Measurements from ENCODE around the gene BHLHE23. TPM values are rescaled to one million over a fixed set of nuclear protein-coding genes. Genes with fewer than 3 reads are reported as not detected.

The BHLHE23 gene
- total RNA-seq, 2 donors from 2014 or later: not detected

GRCh38 chr20:62972845-62973745, 33.7 kb downstream of the BHLHE23 start:
- peak overlapping the region; percentile 24 for H3K4me3 ChIP-seq
- H3K4me1 ChIP-seq: no peaks in the 10 kb centered on the region
- intact Hi-C loops (cut with DNase I): loop anchor here (2.0 kb wide), 1 partner anchor 36 kb away; no protein-coding TSS in a partner anchor
- no peaks in the 10 kb centered on the region for H3K36me3 ChIP-seq
- no peak overlapping the region for H3K27ac ChIP-seq
- H3K9me3 ChIP-seq: no peaks in the 10 kb centered on the region
- TF ChIP-seq, protein P1, sequence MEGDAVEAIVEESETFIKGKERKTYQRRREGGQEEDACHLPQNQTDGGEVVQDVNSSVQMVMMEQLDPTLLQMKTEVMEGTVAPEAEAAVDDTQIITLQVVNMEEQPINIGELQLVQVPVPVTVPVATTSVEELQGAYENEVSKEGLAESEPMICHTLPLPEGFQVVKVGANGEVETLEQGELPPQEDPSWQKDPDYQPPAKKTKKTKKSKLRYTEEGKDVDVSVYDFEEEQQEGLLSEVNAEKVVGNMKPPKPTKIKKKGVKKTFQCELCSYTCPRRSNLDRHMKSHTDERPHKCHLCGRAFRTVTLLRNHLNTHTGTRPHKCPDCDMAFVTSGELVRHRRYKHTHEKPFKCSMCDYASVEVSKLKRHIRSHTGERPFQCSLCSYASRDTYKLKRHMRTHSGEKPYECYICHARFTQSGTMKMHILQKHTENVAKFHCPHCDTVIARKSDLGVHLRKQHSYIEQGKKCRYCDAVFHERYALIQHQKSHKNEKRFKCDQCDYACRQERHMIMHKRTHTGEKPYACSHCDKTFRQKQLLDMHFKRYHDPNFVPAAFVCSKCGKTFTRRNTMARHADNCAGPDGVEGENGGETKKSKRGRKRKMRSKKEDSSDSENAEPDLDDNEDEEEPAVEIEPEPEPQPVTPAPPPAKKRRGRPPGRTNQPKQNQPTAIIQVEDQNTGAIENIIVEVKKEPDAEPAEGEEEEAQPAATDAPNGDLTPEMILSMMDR (IDR thresholded peaks at IDR 0.05): no peak
- no peak for DNase-seq
- H3K9ac ChIP-seq (ENCODE audit: low read depth in 2 of 2, low read length in 2 of 2): peak overlapping the region in 1 of 2 donors; percentile 12
- peaks cover 37% of the 10 kb centered on the region for H3K27me3 ChIP-seq

GRCh38 chr20:62971950-62972844, 34.6 kb downstream of the BHLHE23 start:
- no peaks in the 10 kb centered on the region for H3K9me3 ChIP-seq
- intact Hi-C loops (cut with DNase I): loop anchor here (2.0 kb wide), 1 partner anchor 37 kb away; no protein-coding TSS in a partner anchor
- H3K9ac ChIP-seq (ENCODE audit: low read depth in 2 of 2, low read length in 2 of 2): peak overlapping the region in 1 of 2 donors; percentile 12
- H3K4me3 ChIP-seq: peak overlapping the region; percentile 24
- H3K27ac ChIP-seq: no peak overlapping the region
- no peaks in the 10 kb centered on the region for H3K36me3 ChIP-seq
- peak; percentile 85 for DNase-seq
- TF ChIP-seq, protein P1 (IDR thresholded peaks at IDR 0.05): peak; percentile 84
- no peaks in the 10 kb centered on the region for H3K4me1 ChIP-seq
- H3K27me3 ChIP-seq: peaks cover 37% of the 10 kb centered on the region

DNA sequence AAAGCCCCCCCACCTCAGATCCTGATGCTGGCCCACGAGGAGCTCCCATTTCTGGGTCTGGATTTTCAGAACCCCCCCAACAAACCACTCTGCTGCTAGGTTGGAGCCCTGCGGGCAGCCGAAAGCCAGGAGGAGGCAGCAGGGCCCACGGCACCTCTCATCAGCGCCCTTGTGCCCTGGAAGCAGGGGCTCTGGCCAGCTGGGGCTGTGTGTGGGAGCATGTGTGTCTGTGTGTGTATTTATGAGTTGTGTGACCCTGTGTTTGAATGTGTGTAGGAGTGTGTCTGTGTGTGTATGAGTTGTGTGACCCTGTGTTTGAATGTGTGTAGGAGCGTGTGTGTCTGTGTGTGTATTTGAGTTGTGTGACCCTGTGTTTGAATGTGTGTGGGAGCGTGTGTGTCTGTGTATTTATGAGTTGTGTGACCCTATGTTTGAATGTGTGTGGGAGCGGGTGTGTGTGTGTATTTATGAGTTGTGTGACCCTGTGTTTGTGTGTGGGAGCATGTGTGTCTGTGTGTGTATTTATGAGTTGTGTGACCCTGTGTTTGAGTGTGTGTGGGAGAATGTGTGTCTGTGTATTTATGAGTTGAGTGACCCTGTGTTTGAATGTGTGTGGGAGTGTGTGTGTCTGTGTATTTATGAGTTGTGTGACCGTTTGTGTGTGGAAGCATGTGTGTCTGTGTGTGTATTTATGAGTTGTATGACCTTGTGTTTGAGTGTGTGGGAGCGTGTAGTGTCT, 35.4 kb downstream of the BHLHE23 start:
- Histone ChIP-seq H3K9me3 (no peaks in the 10 kb centered on the region), H3K4me1 (no peaks in the 10 kb centered on the region), H3K4me3 (no peak overlapping the region), H3K27ac (no peak overlapping the region), H3K9ac (ENCODE audit: low read depth in 2 of 2, low read length in 2 of 2) (no peak overlapping the region), H3K27me3 (peaks cover 31% of the 10 kb centered on the region), H3K36me3 (no peaks in the 10 kb centered on the region)
- TF ChIP-seq, protein P1 (IDR thresholded peaks at IDR 0.05): no peak
- intact Hi-C loops (cut with DNase I): no loop called here
- no peak for DNase-seq

DNA sequence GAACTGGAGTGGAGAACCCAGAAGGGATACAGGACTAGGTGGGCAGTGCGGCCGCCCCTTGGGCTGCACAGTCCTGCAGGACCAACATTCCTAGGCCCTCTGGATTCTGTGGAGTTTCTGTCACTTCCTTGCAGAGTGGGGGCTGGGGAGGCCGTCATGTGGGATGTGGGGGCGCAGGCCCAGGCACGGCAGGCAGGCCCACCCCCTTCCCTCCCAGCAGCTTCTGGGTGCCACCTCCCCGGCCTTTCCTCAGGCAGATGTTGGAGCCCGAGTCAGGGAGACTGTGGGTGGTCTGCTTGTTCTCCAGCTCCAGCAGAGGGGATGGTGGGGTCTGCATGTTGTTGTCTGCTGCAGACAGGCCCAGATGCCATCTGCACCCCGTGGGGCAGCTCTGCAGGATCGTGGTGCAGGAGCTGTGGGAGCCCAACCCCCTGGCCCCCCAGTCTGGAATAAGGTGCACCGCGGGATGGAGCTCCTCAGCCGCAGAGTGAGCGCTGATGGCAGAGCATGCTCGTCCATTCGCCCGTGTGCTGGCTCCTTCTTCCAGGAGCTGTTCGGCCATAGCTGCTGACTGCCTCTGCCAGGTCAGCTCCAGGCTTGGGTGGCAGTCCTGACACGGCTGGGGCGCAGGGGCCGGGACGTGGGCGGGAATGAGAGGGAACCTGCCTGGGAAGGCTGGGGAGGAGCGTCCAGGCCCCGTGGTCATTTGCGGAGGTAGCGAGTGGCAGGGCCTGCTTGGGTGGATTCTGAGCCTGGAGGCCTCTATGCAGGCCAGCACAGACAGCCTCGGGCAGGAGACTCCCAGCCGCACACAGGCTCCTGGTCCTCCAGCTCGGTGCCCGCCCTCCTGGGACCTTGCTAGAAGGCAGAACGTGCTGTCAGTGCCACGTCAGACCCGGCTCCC, 36.2 kb downstream of the BHLHE23 start:
- no peak overlapping the region for H3K27ac ChIP-seq
- DNase-seq: no peak
- H3K4me1 ChIP-seq: no peaks in the 10 kb centered on the region
- TF ChIP-seq, protein P1 (IDR thresholded peaks at IDR 0.05): no peak
- H3K4me3 ChIP-seq: no peak overlapping the region
- H3K27me3 ChIP-seq: peaks cover 31% of the 10 kb centered on the region
- H3K9ac ChIP-seq (ENCODE audit: low read depth in 2 of 2, low read length in 2 of 2): no peak overlapping the region
- intact Hi-C loops (cut with DNase I): no loop called here
- H3K9me3 ChIP-seq: no peaks in the 10 kb centered on the region
- no peaks in the 10 kb centered on the region for H3K36me3 ChIP-seq
